ENCODE data around the gene CCDC136.
A peak's percentile ranks its signal among the peaks of the same experiment; 100 is the strongest.

Gene CCDC136

GRCh38 chr7:128794020-128794419 is 2.3 kb downstream of the CCDC136 start:
- no peak for DNase-seq (ENCODE audit: low read depth)
- TF ChIP-seq CTCF (conservative IDR thresholded peaks at IDR 0.05; ENCODE audit: control insufficient read depth, insufficient read depth, low read depth, low read length): peak; percentile 3
- no peak overlapping the region for H3K4me3 ChIP-seq (ENCODE audit: control insufficient read depth, low read depth, low read length)

DNA sequence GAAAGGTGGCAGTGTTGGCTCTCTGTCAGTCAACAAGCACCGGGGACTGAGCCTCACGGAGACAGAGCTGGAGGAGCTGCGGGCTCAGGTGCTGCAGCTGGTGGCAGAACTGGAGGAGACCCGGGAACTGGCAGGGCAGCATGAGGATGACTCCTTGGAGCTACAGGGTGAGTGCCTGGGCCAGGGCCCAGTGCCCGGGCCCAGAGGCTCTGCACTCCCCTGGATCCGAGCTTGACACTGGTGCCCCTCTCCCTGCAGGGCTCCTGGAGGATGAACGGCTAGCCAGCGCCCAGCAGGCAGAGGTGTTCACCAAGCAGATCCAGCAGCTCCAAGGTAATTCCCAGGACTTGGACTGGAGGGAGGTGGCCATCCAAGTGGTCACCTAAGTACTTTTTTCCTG is 2.7 kb downstream of the CCDC136 start:
- no peak for TF ChIP-seq CTCF (conservative IDR thresholded peaks at IDR 0.05; ENCODE audit: control insufficient read depth, insufficient read depth, low read depth, low read length)
- H3K4me3 ChIP-seq (ENCODE audit: control insufficient read depth, low read depth, low read length): no peak overlapping the region
- no peak for DNase-seq (ENCODE audit: low read depth)

DNA sequence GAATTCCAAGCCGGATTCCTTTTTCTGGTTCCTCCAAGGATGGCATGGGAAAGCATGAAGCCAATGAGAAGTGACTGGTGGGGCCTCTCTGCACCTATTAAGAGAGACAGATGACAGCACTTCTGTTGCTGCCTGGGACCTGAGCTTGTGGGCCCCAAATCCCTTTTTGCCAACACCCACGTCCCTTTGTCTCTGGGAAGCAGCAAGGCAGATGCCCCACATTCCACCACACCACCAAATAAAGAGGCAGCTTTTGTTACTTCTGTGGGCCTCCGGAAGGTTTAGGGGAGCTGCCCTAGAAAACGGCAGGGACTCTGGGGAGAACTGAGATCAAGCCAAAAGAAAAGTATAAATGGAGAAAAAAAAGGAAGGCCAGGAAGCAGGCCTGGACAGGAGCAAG is 3.4 kb downstream of the CCDC136 start:
- DNase-seq (ENCODE audit: low read depth): no peak
- no peak for TF ChIP-seq CTCF (conservative IDR thresholded peaks at IDR 0.05; ENCODE audit: control insufficient read depth, insufficient read depth, low read depth, low read length)

GRCh38 chr7:128796327-128796726 is 4.6 kb downstream of the CCDC136 start:
- peak; percentile 88 for DNase-seq (ENCODE audit: low read depth)
- TF ChIP-seq CTCF (conservative IDR thresholded peaks at IDR 0.05; ENCODE audit: control insufficient read depth, insufficient read depth, low read depth, low read length): no peak
- no peak overlapping the region for H3K4me3 ChIP-seq (ENCODE audit: control insufficient read depth, low read depth, low read length)

More for the DNA sequence above, 3.4 kb downstream of the CCDC136 start:
- no peak overlapping the region for H3K4me3 ChIP-seq (ENCODE audit: control insufficient read depth, low read depth, low read length)

DNA sequence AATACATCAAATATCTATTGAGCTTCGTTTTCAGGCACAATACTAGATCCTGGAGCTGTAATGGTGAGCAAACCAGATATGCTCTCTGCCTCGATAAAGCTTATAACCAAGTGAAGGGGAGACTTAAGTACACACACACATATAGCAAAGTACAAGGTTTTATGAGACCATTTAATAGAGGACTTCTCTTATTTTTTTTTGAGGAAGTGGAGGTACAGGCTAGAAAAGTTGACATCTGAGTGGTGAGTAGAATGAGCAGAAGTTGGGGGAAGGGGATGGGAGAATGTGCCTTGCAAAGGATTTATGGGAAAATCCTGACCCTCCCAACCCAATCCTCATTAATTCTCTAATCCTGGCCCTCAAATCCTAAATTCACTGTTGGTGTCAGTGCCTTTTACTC is 7.7 kb downstream of the CCDC136 start:
- H3K4me3 ChIP-seq (ENCODE audit: control insufficient read depth, low read depth, low read length): no peak overlapping the region
- no peak for TF ChIP-seq CTCF (conservative IDR thresholded peaks at IDR 0.05; ENCODE audit: control insufficient read depth, insufficient read depth, low read depth, low read length)
- no peak for DNase-seq (ENCODE audit: low read depth)

DNA sequence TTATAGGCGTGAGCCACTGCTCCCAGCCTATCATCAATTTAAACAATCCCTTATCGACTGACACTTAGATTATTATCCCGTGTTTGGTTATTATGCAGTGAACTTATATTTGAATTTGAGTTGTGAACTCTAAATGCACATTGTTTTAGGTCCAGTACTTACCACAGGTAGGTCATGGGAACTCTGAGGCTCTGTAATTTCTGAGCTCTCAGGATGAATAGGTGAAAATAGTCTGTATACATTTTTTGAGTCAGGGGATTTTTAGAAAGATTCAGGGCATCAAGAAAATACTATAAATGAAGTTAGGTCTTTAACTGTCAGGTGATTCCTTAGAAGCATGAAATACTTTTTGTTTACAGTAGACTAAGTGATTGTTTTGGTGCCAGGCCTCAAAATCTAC is 8.8 kb downstream of the CCDC136 start:
- no peak for DNase-seq (ENCODE audit: low read depth)
- H3K4me3 ChIP-seq (ENCODE audit: control insufficient read depth, low read depth, low read length): no peak overlapping the region
- no peak for TF ChIP-seq CTCF (conservative IDR thresholded peaks at IDR 0.05; ENCODE audit: control insufficient read depth, insufficient read depth, low read depth, low read length)

DNA sequence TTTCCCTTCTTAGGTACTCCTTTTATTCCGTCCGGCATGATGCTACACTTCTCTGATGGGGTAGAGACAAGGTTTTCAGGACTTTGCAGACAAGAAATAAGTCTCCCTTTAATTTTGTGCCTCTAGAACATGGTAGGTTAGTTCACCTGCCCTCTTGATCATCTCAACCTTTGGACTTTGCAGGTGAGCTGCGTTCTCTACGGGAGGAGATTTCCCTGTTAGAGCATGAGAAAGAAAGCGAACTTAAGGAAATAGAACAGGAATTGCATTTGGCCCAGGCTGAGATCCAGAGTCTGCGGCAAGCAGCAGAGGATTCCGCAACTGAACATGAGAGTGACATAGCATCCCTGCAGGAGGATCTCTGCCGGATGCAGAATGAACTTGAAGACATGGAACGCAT is 9.2 kb downstream of the CCDC136 start:
- no peak for DNase-seq (ENCODE audit: low read depth)
- no peak overlapping the region for H3K4me3 ChIP-seq (ENCODE audit: control insufficient read depth, low read depth, low read length)
- TF ChIP-seq CTCF (conservative IDR thresholded peaks at IDR 0.05; ENCODE audit: control insufficient read depth, insufficient read depth, low read depth, low read length): no peak

All from fibroblast of mammary gland (primary cell).